ENCODE data around the gene RIMBP2.

Gene RIMBP2

DNA sequence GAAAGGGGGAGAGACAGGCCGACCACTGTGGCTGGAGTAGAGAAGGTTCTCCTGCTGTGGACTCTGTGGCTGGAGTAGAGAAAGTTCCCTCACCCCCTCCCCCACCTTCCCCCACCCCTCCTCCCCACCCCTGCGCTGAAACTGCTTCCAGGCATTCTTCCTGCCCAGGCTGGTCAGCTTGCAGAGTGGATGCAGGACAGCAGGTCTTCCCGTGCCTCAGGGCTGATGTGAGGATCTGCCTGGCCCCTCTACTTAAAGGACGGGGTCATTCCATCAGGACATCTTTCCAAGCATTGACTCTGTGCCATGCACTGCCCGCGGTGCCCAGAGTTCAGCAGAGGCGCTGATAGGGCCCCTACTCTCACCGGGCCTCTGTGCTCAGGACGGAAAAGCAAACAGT lies 13.2 kb upstream of the RIMBP2 start:
- DNase-seq: no peak

DNA sequence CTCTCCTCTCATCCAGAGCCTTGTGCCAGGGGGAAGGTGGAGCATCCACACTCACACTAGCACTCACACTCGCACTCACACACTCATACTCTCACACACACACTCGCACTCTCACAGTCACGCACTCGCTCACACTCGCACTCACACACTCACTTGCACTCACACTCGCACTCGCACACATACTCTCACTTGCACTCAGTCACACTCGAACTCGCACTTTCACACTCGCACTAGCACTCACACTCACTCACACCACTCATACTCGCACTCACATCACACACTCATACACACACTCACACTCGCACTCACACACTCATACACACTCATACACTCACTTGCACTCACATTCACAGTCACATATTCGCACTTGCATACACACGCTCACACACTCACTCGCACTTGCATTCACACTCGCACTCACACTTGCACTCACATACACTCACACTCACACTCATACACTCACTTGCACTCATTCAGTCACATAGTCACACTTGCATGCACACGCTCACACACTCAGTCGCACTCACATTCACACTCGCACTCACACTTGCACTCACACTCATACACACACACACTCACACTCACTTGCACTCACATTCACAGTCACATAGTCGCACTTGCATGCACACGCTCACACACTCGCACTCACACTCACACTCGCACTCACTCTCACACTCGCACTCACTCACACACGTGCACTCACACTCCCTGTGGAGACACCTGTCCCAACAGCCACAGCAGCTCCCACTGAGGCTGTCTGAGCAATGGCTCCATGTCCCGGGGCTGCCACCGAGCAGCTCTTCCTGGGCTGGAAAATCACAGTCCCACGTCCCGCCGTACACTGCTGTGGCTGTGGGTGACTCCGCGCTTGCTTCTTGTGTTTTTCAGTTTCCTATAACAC lies 12.3 kb upstream of the RIMBP2 start:
- DNase-seq: no peak

DNA sequence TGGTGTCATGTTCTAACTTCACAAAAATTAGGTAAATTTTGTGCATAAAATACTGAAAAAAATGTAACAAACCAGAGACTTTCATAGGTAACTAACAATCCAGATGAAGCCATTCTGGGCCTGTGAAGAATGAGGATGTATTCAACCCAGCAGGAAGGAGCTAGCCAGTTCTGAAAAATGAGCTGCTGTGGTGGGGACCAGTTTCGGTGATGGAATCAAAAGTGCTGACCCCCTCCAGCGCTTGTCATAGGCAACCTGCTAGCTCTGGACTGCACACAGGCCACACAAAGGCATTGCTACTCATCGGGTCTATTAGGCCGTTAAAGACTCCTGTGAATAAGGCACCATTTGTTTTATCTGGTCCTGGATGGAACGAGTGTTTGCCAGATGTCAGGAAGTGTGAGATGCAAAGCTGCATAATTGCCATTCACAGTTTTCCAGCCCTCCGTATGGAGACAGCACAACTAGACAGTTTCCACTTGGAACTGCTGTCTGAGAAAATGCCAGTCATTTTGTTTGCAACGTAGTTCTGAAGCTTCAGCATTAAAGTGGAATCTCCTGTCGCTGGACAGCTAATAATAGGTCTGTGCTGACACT lies 3.3 kb upstream of the RIMBP2 start:
- DNase-seq: no peak

DNA sequence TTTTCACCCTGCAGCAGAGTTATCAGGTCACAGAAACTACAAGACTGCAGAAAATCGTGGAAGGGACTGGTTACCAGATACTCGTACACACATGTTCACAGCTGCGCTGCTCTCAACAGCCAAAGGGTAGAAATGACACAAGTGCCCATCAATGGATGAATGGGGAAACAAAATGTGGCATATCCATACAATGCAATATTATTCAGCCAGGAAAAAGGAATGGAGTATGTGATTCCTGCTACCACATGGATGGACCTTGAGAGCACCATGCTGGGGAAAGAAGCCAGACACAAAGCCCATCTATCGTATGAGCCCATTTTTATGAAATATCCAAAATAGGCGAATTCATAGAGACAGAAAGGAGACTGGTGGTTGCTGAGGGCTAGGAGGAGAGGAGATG lies 1.7 kb upstream of the RIMBP2 start:
- no peak for DNase-seq

DNA sequence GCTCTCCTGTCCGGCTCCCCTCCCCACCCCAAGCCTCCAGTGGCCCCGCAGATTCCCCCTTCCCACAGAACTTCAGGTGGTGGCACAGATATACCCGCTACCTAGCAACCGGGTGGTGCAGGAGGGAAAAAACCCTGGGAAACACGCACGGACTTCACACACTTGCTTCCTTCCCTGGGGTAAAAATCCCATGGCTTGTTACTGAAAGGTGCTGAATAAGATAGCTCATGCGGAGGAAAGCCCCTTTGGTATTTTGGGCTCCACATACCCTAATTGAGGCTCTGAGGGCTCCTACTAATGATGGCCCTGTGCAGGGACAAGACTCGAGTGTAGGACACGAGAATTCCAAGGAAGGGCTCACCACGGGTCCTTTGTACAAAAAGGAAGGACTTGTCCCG lies 869 bp upstream of the RIMBP2 start:
- no peak for DNase-seq

DNA sequence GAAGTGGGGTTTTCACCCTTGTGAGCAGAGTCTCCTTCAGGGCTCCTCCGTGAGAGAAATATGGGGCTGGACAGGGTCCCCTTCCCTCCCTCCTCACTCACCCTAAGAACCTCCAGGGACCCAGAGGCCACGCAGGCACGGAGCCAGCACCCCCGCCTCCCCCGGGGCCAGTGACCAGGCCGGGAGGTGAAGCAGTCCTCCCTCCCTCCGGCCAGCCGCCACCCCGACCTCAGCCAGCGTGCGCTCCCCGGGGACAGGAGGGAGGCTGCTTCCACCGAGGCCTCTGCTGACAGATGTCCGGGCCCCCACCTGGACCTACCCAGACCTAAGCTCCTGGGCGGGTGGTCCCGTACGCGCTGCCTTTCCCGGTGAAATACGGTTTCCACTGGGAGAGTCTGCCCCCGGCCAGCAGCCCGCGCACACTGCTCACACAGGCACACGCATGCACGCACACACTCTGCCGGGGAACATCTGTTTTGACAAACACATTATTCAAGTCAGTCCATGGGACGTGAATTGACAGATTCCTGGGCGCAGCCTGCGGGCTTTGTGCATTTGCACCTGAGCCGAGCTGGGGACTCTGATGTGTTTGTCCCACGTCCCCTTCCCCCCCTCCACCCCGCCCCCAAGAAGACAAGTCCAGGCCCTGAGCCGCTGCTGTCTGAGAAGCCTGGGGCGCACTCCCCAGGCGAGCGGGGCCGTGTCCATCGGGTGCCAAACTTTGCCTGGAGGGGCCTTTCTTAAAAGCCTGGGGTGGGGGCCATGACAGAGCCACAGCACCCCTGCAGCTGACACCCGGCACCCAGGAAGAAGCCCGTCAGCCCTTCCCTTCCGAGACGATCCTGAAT lies 725 bp downstream of the RIMBP2 start:
- DNase-seq: peak; percentile 33

DNA sequence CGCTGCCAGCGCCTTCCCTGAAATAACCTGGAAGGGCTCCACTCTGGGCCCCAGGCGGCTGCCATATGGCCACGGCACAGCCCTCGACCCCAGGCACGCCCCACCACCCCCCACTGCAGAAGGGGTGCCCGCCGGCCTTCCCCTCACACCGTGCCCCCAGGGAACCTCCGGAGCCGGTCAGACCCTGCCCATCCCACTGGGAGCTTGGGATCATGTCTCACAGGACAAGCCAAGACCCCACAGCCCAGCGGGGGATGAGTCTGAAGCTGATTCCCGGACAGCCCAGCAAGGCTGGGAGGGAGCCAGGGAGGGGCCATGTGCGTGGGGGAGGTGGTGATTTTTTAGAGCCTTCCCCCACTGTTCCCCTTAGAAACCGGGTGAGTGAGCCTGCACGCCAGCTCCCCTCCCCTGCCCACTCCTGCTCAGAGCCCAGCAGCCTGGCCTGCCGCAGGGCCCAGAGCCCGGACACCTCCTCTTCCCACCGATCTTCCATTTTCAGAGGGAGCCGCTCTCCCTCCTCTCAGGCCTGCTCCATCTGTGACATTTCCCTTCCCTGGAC lies 1.4 kb downstream of the RIMBP2 start:
- no peak for DNase-seq

DNA sequence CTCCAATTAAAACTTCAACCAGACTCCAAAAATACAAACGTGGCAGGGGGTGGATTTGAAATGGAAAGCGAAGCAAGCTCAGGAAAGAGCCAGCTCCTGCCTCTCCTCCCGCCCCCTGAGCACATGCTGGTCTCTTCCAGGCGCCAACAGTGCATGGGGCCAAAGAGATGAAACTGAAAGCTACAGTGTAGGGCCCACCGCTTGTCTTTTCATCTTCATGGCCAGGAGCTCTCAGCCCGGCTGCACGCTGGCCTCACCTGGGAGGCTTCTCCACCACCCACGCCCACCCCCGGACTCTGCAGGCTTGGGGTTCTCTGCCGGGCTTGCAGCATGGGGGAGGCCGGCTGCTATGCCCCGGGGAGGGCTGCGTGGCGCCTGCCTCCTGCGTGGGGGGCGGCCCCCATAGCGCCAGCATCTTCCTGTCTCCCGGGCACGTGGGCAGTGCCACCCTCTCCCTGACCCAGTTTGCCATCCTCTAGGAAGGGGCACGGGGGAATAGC lies 2.0 kb downstream of the RIMBP2 start:
- peak; percentile 7 for DNase-seq

DNA sequence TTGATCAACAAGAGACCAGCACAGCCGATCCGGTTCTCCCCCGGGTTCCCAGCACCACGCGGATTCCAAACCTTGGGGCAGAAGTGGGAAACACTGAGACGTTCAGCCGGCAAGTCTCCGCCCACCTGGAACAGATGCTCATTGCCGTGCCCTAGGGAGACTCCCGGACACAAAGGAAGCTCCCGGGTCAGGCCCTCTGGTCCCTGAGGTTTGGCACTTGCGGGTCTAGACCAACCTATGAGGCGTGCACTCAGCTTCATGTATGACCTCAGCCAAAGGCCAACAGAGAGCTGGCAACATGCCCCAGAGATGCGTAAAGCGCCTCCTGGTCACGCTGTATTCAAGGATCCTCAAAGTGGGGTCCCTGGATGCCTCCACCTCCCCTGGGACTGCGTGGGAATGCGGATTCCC lies 2.5 kb downstream of the RIMBP2 start:
- peak; percentile 15 for DNase-seq

DNA sequence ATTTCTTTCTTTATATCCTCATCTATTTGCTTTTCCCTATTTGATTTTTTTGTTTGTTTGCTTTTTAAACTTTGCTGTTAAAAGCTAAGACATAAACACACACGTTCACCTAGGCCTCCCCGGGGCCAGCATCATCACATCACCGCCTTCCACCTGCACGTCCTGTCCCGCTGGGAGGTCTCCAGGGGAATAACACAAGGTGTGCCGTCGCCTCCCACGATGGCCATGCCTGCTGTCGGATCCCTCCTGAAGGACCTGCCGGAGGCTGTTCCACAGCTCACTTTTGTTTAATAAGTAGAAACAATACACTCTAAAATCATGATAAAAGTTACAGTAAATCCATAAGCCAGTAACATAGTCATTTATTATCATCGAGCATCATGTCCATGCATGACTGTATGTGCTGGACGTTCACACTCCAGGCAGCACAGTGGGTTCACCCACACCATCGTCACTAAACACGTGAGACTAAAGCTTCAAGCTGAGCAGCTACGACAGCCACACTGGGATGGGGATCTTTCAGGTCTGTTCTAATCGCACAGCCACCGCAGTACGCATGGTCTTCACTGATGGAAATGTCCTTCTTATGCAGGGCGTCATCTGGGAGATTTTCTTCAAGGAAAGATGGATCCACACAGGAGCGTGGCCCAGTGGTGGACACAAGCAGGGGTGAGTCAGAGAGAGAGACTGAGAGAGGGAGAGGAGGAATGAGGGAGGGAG lies 3.6 kb downstream of the RIMBP2 start:
- DNase-seq: no peak

DNA sequence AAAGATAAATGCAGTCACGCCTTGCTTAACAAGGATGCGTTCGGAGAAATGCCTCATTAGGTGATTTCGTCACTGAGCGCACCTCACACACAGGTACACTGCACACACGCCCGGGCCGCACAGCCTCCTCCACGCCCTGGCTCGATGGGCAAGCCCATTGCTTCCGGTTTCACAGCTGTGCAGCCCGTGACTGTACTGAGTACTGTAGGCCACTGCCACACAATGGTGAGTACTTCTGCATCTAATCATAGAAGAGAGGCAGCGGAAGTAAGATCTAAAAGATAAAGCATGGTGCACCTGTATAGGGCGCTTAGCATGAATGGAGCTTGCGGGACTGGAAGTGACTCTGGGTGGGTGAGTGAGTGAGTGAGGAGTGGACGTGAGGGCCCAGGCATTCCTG lies 4.3 kb downstream of the RIMBP2 start:
- no peak for DNase-seq

DNA sequence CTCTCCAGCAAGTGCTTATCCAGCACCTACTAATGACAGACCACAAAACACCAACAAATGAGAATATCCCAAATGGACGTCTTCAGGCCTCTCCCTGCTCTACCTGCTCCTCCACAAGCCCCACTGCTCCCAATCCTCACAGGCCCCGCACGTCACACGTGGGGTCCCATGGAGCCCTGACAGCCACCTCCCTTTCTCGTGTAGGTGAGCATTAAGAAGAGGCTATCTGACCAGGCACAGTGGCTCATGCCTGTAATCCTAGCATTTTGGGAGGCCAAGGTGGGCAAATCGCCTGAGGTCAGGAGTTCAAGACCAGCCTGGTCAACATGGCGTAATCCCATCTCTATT lies 5.4 kb downstream of the RIMBP2 start:
- DNase-seq: no peak

DNA sequence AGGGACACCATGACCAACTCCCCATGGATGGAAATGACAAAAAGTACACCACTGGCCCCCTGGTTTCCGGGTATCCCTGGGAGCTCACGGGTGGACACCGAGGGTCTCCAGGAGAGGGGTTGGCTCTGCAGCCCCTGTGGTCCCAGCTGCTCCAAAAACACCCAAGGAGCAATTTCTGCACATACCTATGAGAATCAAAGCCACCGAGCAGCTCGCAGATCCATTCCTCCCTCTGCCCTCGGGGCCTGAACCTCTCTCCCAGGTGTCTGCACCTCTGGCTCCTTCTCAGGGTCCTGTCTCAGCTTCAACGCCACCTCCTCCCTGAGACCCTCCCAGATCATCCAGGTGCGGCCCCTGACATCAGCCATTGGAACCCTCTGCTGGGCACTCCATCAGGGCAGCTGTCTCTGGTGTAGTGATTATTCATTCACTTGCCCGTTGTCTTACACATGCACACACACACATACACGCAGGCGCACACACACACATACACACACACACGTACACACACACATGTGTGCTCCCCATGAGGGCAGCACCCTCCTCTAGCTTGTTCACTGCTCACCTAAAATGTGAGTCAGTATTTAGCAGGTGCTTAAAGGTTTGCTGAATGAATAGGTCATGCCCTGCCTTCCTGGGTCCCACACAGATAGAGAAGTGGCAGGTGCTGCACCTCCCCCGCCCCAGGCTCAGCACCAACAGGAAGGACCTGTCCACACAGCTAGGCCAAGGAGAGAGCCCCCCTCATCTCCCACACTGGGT lies 5.9 kb downstream of the RIMBP2 start:
- no peak for DNase-seq

DNA sequence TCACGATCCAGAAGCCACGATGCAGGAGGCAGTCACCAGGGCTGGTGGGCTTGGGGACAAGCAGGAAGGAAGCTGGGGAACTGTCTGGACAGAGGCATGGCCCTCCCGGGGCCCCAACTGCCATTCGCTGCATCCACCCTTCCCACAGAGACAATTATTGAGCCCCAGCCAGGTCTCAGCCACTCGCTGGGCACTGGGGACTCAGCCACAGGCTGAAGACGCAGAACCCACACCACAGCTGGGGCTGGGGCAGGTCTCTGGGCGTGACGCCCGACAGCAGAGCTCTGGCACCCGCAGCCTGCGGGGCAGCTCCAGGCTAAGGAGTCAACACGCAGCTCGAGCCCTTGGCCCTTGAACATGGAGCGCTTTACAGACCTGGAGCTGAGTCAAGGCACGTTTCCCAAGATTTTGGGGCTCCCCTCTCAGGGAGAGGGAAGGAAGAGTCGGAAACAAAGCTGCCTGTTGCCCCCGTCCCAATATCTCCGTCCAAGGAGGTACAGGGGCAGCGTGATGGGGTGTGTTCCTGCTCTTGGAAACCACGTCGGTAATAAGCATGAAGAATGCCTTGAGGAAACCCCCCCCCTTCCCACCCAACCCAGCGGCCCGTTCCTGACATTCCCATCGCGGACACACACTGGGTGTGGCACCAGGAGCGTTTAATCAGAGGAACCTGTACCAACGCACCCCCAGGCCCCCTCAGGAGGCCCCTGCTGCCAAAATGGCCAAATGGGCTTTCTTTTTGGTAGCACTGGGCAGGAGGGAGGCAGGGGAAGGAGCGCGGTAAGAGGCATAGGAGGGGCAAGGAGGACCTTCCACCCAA lies 6.7 kb downstream of the RIMBP2 start:
- DNase-seq: no peak

DNA sequence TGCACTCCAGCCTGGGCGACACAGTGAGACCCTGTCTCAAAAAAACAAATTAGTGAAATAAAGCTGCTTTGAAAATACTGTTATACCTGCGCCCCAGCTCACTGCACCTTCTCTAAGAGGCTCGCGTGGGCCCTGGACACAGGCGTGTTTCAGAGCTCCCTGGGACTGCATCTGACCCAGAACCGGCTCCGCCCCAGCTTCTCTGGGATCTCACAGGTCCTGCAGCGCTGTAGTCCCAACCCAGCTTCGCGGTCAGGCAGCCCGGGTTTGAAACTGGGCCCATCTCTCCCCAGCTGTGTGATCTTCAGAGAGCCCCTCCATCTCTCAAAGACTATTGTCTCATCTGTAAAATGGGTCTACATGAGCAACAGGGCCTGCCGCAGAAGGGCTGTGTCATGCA lies 7.5 kb downstream of the RIMBP2 start:
- no peak for DNase-seq

DNA sequence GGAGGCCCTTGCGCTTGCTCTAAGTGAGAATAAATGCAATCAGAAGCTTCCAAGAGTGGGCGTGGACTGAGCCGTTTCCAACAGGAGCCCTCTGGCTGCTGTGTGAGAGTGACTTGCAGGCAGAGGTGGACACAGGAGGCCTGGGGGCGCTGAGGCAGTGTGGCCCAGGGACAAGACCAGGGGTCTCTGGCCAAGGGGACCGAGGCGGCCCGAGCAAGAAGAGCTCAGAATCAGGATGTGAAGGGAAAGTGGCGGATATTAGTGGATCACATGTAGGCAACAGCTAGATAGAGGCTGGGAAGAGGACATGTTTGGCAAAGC lies 8.6 kb downstream of the RIMBP2 start:
- DNase-seq: no peak

DNA sequence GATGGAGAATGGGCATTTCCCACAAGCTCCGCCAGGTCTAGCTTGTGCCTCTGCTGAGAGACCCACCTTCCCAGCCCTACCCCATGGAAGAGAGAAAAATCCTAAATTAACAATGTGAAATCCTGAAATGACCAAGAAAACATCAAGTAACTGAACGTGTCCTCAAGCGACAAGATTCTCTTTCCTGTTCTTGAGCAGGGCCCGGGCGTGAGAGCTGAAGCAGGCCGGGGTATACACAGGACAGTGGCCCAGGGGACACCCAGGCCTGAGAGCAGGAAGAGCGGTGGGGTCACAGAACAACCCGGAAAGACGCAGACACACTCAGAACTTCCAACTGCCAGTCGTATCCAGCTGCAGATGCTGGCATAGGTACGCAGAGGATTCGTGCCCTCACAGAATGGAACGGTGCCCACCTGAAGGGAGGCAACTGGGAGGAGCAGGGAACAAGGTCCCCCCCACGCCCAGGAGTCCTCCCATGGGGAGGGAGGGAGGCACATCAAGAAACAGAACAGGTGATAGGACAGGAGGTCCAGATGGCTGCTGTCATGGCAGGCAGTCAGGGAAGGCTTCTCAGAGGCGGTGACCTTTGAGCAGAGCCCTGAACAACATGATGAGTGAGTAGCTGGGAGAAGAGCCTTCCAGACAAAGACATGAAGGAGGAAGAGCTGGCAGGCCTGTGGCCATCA lies 9.1 kb downstream of the RIMBP2 start:
- DNase-seq: no peak

DNA sequence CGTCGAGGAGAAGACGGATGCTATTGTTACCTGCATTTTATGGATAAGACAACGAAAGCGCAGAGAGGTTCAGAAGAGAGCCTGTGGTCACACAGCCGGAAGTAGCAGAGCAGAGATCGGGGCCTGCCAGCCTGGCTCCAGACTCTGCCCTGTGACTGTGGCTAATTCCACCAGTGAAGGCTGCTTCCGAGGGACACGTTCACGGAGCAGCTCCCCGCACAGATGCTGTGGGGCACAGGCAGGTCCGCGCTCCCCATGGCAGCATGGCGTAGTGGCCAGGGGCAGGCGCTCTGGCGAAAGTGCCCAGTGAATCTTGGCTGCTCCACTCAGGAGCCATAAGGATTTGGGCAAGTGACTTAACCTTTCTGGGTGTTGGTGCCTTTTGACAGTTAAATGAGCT lies 9.8 kb downstream of the RIMBP2 start:
- no peak for DNase-seq

DNA sequence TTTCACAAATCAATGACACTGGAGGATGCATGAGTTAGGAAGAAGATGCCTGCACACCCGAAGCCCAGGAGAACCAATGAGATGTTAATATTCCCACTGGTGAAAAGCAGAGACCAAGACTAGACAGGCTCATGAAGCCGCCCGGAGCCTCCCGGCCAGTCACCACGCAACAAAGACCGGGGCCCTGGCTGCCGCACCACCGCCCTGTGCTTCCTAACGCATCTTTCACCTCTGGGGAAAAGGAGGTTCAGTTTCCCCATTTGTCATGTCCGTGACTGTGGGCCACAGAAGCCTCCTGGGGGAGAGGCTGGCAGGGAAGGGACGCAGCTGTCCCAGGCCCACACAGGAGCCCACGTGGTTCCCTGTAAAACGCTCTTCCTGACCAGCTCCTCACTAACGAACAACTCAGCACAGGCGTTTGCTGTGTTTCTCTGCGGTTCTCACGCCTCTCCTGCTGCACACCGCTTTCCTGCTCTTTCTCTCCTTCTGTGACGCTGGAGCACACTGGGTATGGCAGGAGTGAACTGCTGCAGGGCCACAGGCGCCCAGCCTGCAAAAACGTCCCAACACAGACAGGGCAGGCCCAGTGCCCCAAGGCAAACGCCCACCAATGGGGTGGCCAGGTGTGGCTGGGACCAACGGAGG lies 10.8 kb downstream of the RIMBP2 start:
- no peak for DNase-seq

DNA sequence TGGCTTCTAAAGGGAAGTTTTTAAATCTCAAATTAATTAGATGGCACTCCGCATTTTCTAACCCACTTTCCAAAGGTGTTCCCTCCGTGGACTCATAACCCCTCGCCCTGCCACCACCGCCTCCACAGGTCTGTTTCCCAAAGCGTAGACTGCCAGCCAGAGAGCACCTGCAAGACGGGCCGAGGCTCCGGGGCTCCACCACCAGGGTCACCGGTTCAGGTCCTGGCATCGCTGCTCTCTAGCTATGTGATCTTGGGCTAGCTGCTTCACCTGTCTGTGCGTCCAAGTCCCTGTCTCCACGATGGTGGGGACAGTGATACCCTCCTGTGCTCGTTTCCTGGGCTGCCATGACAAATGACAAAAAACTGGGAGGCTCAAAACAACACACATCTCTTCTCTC lies 11.5 kb downstream of the RIMBP2 start:
- DNase-seq: no peak
